GM18526 (cell line): ENCODE data around the gene PIP5KL1.

Experiments used
- POLR2A ChIP-seq: IDR thresholded peaks from 3 replicates; pipeline ENCODE4 v1.6.1; 2011; ENCODE audit not compliant: insufficient read length; ENCODE audit errors: extremely low read depth

Gene PIP5KL1

GRCh38 chr9:127934248-127934647 lies 3.7 kb upstream of the PIP5KL1 start:
- no peak for TF ChIP-seq POLR2A

- TF ChIP-seq POLR2A = no peak
Measured at GRCh38 chr9:127931092-127931881, 710 bp upstream of the PIP5KL1 start.

- TF ChIP-seq POLR2A = no peak
Measured at GRCh38 chr9:127929625-127929979, 975 bp downstream of the PIP5KL1 start.

GRCh38 chr9:127928676-127929624 lies 1.6 kb downstream of the PIP5KL1 start:
- TF ChIP-seq POLR2A = no peak

GRCh38 chr9:127927988-127928675 lies 2.4 kb downstream of the PIP5KL1 start:
- no peak for TF ChIP-seq POLR2A

- no peak for TF ChIP-seq POLR2A
Measured at GRCh38 chr9:127927201-127927987, 3.2 kb downstream of the PIP5KL1 start.

- TF ChIP-seq POLR2A = no peak
Measured at GRCh38 chr9:127926906-127927200, 3.7 kb downstream of the PIP5KL1 start.

- no peak for TF ChIP-seq POLR2A
Measured at GRCh38 chr9:127925959-127926905, 4.3 kb downstream of the PIP5KL1 start.

GRCh38 chr9:127924736-127925444 lies 5.7 kb downstream of the PIP5KL1 start:
- TF ChIP-seq POLR2A = no peak

- TF ChIP-seq POLR2A = no peak
Measured at GRCh38 chr9:127923771-127924170, 6.8 kb downstream of the PIP5KL1 start.

- no peak for TF ChIP-seq POLR2A
Measured at GRCh38 chr9:127923046-127923445, 7.5 kb downstream of the PIP5KL1 start.

- no peak for TF ChIP-seq POLR2A
Measured at GRCh38 chr9:127921557-127922120, 8.9 kb downstream of the PIP5KL1 start.

GRCh38 chr9:127920794-127921193 lies 9.8 kb downstream of the PIP5KL1 start:
- no peak for TF ChIP-seq POLR2A

GRCh38 chr9:127919253-127919815 lies 11.2 kb downstream of the PIP5KL1 start:
- TF ChIP-seq POLR2A = no peak
